Heart left ventricle (tissue), 16 donors: ENCODE measurements around the gene HLA-DQB1. TPM values are rescaled to one million over a fixed set of nuclear protein-coding genes. Genes with fewer than 3 reads are reported as not detected.
A peak's percentile ranks its signal among the peaks of the same experiment; 100 is the strongest.

Source experiments
- ATAC-seq, 4 donors: fragments of 200-7000 bp; cut with Tn5 transposase; one replicate each; pipeline ENCODE4 v1.9.1; 2020 to 2022; ENCODE audit warnings: moderate library complexity in 4 of 4, mild to moderate bottlenecking in 3 of 4, moderate number of reproducible peaks in 1 of 4
- DNase-seq, 5 donors: peaks; one replicate each; pipeline ENCODE4 v3.0.0-alpha.2; 2020
- H3K27ac ChIP-seq, 12 donors: fragments of 200-600 bp; sonication (generic) in 4 of 12; one replicate each; pipeline versions ENCODE4 v1.5.0 to v1.8.0; 2016 to 2022; ENCODE audit warnings: mild to moderate bottlenecking in 2 of 12
- H3K27me3 ChIP-seq, 9 donors: fragments of 200-600 bp; sonication (generic) in 2 of 9; one replicate each; pipeline versions ENCODE4 v1.5.1 to v1.8.0; 2016 to 2022; ENCODE audit warnings: mild to moderate bottlenecking in 3 of 9
- H3K36me3 ChIP-seq, 9 donors: fragments of 200-600 bp; sonication (generic) in 2 of 9; one replicate each; pipeline versions ENCODE4 v1.5.0 to v1.8.0; 2018 to 2022; ENCODE audit warnings: mild to moderate bottlenecking in 2 of 9
- H3K4me1 ChIP-seq, 12 donors: fragments of 200-600 bp; sonication (generic) in 4 of 12; one replicate each; pipeline versions ENCODE4 v1.5.0 to v1.8.0; 2016 to 2022; ENCODE audit warnings: mild to moderate bottlenecking in 3 of 12
- H3K4me3 ChIP-seq, 12 donors: fragments of 200-600 bp; sonication (generic) in 4 of 12; one replicate each; pipeline versions ENCODE4 v1.5.0 to v1.8.0; 2017 to 2022; ENCODE audit warnings: mild to moderate bottlenecking in 9 of 12, moderate library complexity in 4 of 12
- H3K9me3 ChIP-seq, 12 donors: fragments of 200-600 bp; sonication (generic) in 4 of 12; one replicate each; pipeline versions ENCODE4 v1.5.0 to v1.8.0; 2016 to 2022; ENCODE audit warnings: mild to moderate bottlenecking in 1 of 12
- POLR2A ChIP-seq, 2 donors: fragments of 450-650 bp; IDR thresholded peaks; one replicate each; pipeline ENCODE4 v1.6.1; 2017; ENCODE audit warnings: antibody characterized with exemption in 2 of 2, mild to moderate bottlenecking in 2 of 2, moderate library complexity in 2 of 2
- WGBS, 4 donors: extraction: QIAGEN DNeasy Blood & Tissue Kit in 2 of 4; methylation state at CpG; one replicate each; pipeline versions ENCODE4 v1.1.5 to v1.1.7; 2013 to 2018; 5-methylcytosine and 5-hydroxymethylcytosine counted together
- intact Hi-C, 10 donors: fragments of 100-400 bp; cut with DNase I; formaldehyde crosslinking; loops; one replicate each; pipeline versions ENCODE4 v1.11.1 to v1.14.2; 2022
- polyA plus RNA-seq, 2 donors: library from polyadenylated mRNA; stranded (reverse); fragments of 200-250 nt; gene quantifications; one replicate each; pipeline ENCODE4 v1.2.3, GENCODE V29; 2013
- total RNA-seq, 9 donors: library from RNA; depleted of rRNA in 2 of 9; stranded (reverse); fragments of >200 nt in 2 of 9; fragmentation: NEBNext Ultra II Directional in 3 of 9; extraction: Animal tissue kit (Norgen Biotek cat#: 25700) in 3 of 9; gene quantifications; one replicate each; pipeline versions ENCODE4 v1.1.0 to v1.2.4, GENCODE V29; 2016 to 2023
- TF ChIP-seq, protein P1 (sequence below), 12 donors: fragments of 200-600 bp; sonication (generic) in 4 of 12; IDR thresholded peaks; one replicate each; pipeline versions ENCODE4 v1.5.0 to v1.8.0; 2018 to 2022; ENCODE audit warnings: antibody characterized with exemption in 12 of 12, mild to moderate bottlenecking in 5 of 12
- donor health status: ischemic (EF 13 %, LVEDD 7.1; RV severe dilation, severe dysfunction).
- donor health status: healthy with polysubstance abuse.
- donor health status: DM: no; HTN: yes; CAD: no.
- donor health status: DM: no; HTN: no; CAD: no.
- donor health status: ischemic (EF 25% LVEDD 6.9; RV normal size, moderate dysfunction).
- donor health status: ischemic (EF 25% LVEDD 5.7; RV mildly dilated, moderate dysfunction).
- donor health status: healthy.
- donor health status: DM: yes; HTN: yes; CAD: no.
- donor health status: ischemic (EF 35%, LVEDD 5.7; RV mildly dilated, moderate dysfunction).
- donor health status: nonischemic (EF 11% LVEDD 7.7; RV severe dilation, severe dysfunction).
- donor health status: DM: yes; HTN: yes; CAD: no.
- donor health status: PGD.
- donor health status: ischemic (EF 29% LVEDD 5.4; RV normal size, mild dysfunction).
- donor health status: nonischemic (EF 23%, LVEDD 6.1; RV moderate dilation, normal function).

Gene HLA-DQB1
- total and polyA plus RNA-seq, 11 donors, result 0.38 to 86.5 (median 15.4) TPM

DNA sequence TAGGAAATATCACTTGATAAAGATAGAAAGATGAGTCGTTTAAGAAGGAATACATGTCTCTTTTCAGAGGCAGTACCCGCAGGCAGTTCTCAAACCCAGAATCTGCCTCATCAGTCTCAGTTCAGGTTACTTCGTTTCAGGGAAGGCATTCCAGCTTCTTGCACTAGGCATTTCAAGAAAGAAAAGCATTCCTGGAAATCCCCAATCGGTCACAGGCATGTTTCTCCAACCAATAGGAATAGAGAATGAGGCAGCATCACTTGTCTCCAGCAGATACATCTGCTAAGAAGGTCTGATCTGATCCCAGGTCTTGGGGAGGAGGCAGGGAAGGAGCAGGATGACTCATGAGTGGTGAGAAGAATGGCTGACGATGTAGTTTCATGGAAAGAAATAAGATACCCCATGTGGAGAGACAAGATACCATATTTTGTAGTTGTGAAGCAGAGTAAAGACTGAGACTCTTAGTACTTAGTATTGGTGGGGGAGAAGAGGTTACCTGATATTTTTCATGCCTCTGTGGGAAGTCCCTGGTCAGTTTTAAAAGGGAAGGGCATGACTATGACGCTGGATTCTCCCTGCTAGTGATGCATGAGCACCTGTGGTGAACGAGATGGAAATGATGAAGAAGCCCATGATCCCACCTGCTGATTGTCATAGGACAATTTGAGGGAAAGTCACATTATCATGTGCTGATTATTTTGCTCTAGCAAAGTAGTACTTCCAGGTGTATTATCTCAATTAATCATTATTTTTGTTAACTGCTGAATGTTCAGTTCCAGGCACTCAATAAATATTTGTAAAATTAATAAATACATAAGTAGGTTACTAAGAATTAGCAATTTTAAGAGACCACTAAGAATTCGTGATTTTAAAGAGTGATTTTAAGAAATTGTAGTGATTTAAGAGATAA is 56.5 kb downstream of the HLA-DQB1 start:
- Histone ChIP-seq H3K4me3 (peak overlapping the region in 1 of 12 donors; percentile 30), H3K27me3 (no peaks in the 10 kb centered on the region), H3K4me1 (peaks cover 0 to 3% (median 0%) of the 10 kb centered on the region in 12 donors), H3K9me3 (no peaks in the 10 kb centered on the region), H3K36me3 (no peaks in the 10 kb centered on the region), H3K27ac (peak overlapping the region; percentile 31 to 94 (median 78))
- ATAC-seq (peak; percentile 90 to 99 (median 98)), DNase-seq (peak in 3 of 5 donors; percentile 52 to 69 (median 63))
- 11 to 21% (median 16%) methylated on average over 8 of the region's 8 CpGs for WGBS, 4 donors
- TF ChIP-seq, protein P1, sequence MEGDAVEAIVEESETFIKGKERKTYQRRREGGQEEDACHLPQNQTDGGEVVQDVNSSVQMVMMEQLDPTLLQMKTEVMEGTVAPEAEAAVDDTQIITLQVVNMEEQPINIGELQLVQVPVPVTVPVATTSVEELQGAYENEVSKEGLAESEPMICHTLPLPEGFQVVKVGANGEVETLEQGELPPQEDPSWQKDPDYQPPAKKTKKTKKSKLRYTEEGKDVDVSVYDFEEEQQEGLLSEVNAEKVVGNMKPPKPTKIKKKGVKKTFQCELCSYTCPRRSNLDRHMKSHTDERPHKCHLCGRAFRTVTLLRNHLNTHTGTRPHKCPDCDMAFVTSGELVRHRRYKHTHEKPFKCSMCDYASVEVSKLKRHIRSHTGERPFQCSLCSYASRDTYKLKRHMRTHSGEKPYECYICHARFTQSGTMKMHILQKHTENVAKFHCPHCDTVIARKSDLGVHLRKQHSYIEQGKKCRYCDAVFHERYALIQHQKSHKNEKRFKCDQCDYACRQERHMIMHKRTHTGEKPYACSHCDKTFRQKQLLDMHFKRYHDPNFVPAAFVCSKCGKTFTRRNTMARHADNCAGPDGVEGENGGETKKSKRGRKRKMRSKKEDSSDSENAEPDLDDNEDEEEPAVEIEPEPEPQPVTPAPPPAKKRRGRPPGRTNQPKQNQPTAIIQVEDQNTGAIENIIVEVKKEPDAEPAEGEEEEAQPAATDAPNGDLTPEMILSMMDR (IDR thresholded peaks at IDR 0.05), result no peak
- no peak for TF ChIP-seq POLR2A (IDR thresholded peaks at IDR 0.05)
- intact Hi-C loops, result no loop called here

Other genes starting within 250 kb of the HLA-DQB1 start
- 1,000 to 10,000 TPM in 1 of 9 donors, 100 to 1,000 TPM in 2, 10 to 100 TPM in 6; 20.0 to 1,108 (median 87.0) TPM for gene HLA-DRA, start 226.8 kb downstream of the HLA-DQB1 start, total RNA-seq
- 10 to 100 TPM; 57.1 to 65.7 TPM for gene HLA-DRA, start 226.8 kb downstream of the HLA-DQB1 start, polyA plus RNA-seq
- gene HLA-DRB5, start 136.4 kb downstream of the HLA-DQB1 start, total RNA-seq, result 10 to 100 TPM in 8 of 9 donors, 1 to 10 TPM in 1; 1.3 to 93.6 (median 50.7) TPM
- 1 to 10 TPM in 1 of 2 donors, under 1 TPM in 1; 0.38 to 2.7 TPM for gene HLA-DRB5, start 136.4 kb downstream of the HLA-DQB1 start, polyA plus RNA-seq
- 100 to 1,000 TPM in 3 of 9 donors, 10 to 100 TPM in 6; 12.3 to 404 (median 86.3) TPM for gene HLA-DRB1, start 76.8 kb downstream of the HLA-DQB1 start, total RNA-seq
- gene HLA-DRB1, start 76.8 kb downstream of the HLA-DQB1 start, polyA plus RNA-seq, result 10 to 100 TPM; 32.3 to 76.3 TPM
- gene HLA-DQA1, start 29.3 kb downstream of the HLA-DQB1 start, total RNA-seq, result 100 to 1,000 TPM in 1 of 9 donors, 10 to 100 TPM in 5, 1 to 10 TPM in 2, not detected in 1; 1.2 to 154 (median 14.1) TPM
- gene HLA-DQA1, start 29.3 kb downstream of the HLA-DQB1 start, polyA plus RNA-seq, result 1 to 10 TPM; 5.3 to 8.7 TPM
- 10 to 100 TPM in 2 of 9 donors, 1 to 10 TPM in 1, under 1 TPM in 3, not detected in 3; 0.14 to 34.4 (median 1.6) TPM for gene HLA-DQA2, start 74.7 kb upstream of the HLA-DQB1 start, total RNA-seq
- gene HLA-DQA2, start 74.7 kb upstream of the HLA-DQB1 start, polyA plus RNA-seq, result not detected
- gene HLA-DQB2, start 96.9 kb upstream of the HLA-DQB1 start, total RNA-seq, result 10 to 100 TPM in 1 of 9 donors, 1 to 10 TPM in 3, under 1 TPM in 2, not detected in 3; 0.55 to 26.4 (median 1.5) TPM
- gene HLA-DQB2, start 96.9 kb upstream of the HLA-DQB1 start, polyA plus RNA-seq, result not detected
- gene HLA-DOB, start 150.3 kb upstream of the HLA-DQB1 start, total RNA-seq, result 1 to 10 TPM in 1 of 9 donors, under 1 TPM in 6, not detected in 2; 0.25 to 2.7 (median 0.60) TPM
- gene HLA-DOB, start 150.3 kb upstream of the HLA-DQB1 start, polyA plus RNA-seq, result under 1 TPM; 0.30 to 0.76 TPM
- gene TAP2, start 172.1 kb upstream of the HLA-DQB1 start, total RNA-seq, result 100 to 1,000 TPM in 1 of 9 donors, 10 to 100 TPM in 6, 1 to 10 TPM in 2; 5.4 to 107 (median 14.9) TPM
- 10 to 100 TPM in 1 of 2 donors, 1 to 10 TPM in 1; 7.7 to 12.0 TPM for gene TAP2, start 172.1 kb upstream of the HLA-DQB1 start, polyA plus RNA-seq
- 100 to 1,000 TPM in 1 of 9 donors, 10 to 100 TPM in 8; 11.1 to 115 (median 15.2) TPM for gene PSMB8, start 177.4 kb upstream of the HLA-DQB1 start, total RNA-seq
- gene PSMB8, start 177.4 kb upstream of the HLA-DQB1 start, polyA plus RNA-seq, result 10 to 100 TPM; 23.1 to 32.6 TPM
- 100 to 1,000 TPM in 1 of 9 donors, 10 to 100 TPM in 8; 15.1 to 207 (median 20.3) TPM for gene TAP1, start 187.0 kb upstream of the HLA-DQB1 start, total RNA-seq
- 10 to 100 TPM; 21.6 to 44.5 TPM for gene TAP1, start 187.0 kb upstream of the HLA-DQB1 start, polyA plus RNA-seq
- 100 to 1,000 TPM in 1 of 9 donors, 10 to 100 TPM in 7, 1 to 10 TPM in 1; 8.9 to 182 (median 14.6) TPM for gene PSMB9, start 187.5 kb upstream of the HLA-DQB1 start, total RNA-seq
- gene PSMB9, start 187.5 kb upstream of the HLA-DQB1 start, polyA plus RNA-seq, result 10 to 100 TPM; 15.7 to 23.3 TPM